Spleen (tissue), 7 donors: ENCODE data around the gene DAZAP1.

Experiments
- CTCF ChIP-seq, 11 experiments: fragments of 200-600 bp in 7 of 11; fragments of 450-650 bp in 4 of 11; sonication (generic) in 4 of 11; IDR thresholded peaks in 8 of 11; conservative IDR thresholded peaks in 3 of 11; 1 replicate in 7 of 11; 2 replicates in 4 of 11; pipeline versions ENCODE4 v1.4.0 to v1.8.0; 2016 to 2021; ENCODE audit warnings: antibody characterized with exemption in 11 of 11, inconsistent platforms in 4 of 11, mild to moderate bottlenecking in 1 of 11
- POLR2AphosphoS5 ChIP-seq, 3 donors: sonication (generic); formaldehyde crosslinking; IDR thresholded peaks; one replicate each; pipeline ENCODE4 v1.5.1; 2017; ENCODE audit warnings: antibody characterized with exemption in 3 of 3
- donor health status: DM: no; HTN: no; CAD: no; lungs with moderate emphysema.
- donor health status: DM: no; HTN: no; CAD: no.
- donor health status: DM: no; HTN: no; CAD: no.

- no peak for TF ChIP-seq CTCF (IDR thresholded peaks at IDR 0.05 in 8 of 11, conservative IDR thresholded peaks at IDR 0.05 in 3 of 11)
- no peak for TF ChIP-seq POLR2AphosphoS5 (IDR thresholded peaks at IDR 0.05)
These were observed 52.9 kb downstream of the DAZAP1 start for GRCh38 chr19:1460033-1460995.
